Measurements from ENCODE around the gene NCF4. TPM values are rescaled to one million over a fixed set of nuclear protein-coding genes. Genes with fewer than 3 reads are reported as not detected.

NCF4 gene
- total RNA-seq, 2 experiments from 2014 or later = 0.37 to 0.50 TPM

GRCh38 chr22:36872084-36872483 lies 11.3 kb downstream of the NCF4 start:
- no peaks in the 10 kb centered on the region for H3K27me3 Mint-ChIP-seq (ENCODE audit: low read depth)
- H3K27ac Mint-ChIP-seq = no peak overlapping the region
- intact Hi-C loops (cut with micrococcal nuclease) = loop anchor here (5.0 kb wide), 1 partner anchor 105 kb away; no protein-coding TSS in a partner anchor
- DNase-seq = no peak
- no peaks in the 10 kb centered on the region for H3K9me3 Mint-ChIP-seq
- peaks cover 11% of the 10 kb centered on the region for H3K4me1 Mint-ChIP-seq (ENCODE audit: low read depth)
- H3K4me3 Mint-ChIP-seq = no peak overlapping the region
- no peaks in the 10 kb centered on the region for H3K36me3 Mint-ChIP-seq (ENCODE audit: low read depth)
- CTCF ChIA-PET = interaction anchor here (2.2 kb wide), 1 partner anchor 15 kb away, joined by 12 read pairs; no protein-coding TSS in a partner anchor

GRCh38 chr22:36872866-36873498 lies 12.2 kb downstream of the NCF4 start:
- H3K27ac Mint-ChIP-seq = no peak overlapping the region
- no peaks in the 10 kb centered on the region for H3K36me3 Mint-ChIP-seq (ENCODE audit: low read depth)
- CTCF ChIA-PET = interaction anchor here (1.4 kb wide), 1 partner anchor 17 kb away, joined by 4 read pairs; no protein-coding TSS in a partner anchor
- intact Hi-C loops (cut with micrococcal nuclease) = loop anchor here (5.0 kb wide), 1 partner anchor 104 kb away; no protein-coding TSS in a partner anchor
- no peak for DNase-seq
- H3K4me1 Mint-ChIP-seq (ENCODE audit: low read depth) = peaks cover 11% of the 10 kb centered on the region
- no peaks in the 10 kb centered on the region for H3K27me3 Mint-ChIP-seq (ENCODE audit: low read depth)
- no peaks in the 10 kb centered on the region for H3K9me3 Mint-ChIP-seq
- no peak overlapping the region for H3K4me3 Mint-ChIP-seq

GRCh38 chr22:36873614-36874308 lies 13.0 kb downstream of the NCF4 start:
- peak; percentile 38 for DNase-seq
- CTCF ChIA-PET = interaction anchor here (1.4 kb wide), 1 partner anchor 18 kb away, joined by 4 read pairs; no protein-coding TSS in a partner anchor
- H3K27ac Mint-ChIP-seq = no peak overlapping the region
- H3K4me1 Mint-ChIP-seq (ENCODE audit: low read depth) = peaks cover 11% of the 10 kb centered on the region
- no peak overlapping the region for H3K4me3 Mint-ChIP-seq
- intact Hi-C loops (cut with micrococcal nuclease) = loop anchor here (5.0 kb wide), 1 partner anchor 104 kb away; no protein-coding TSS in a partner anchor
- no peaks in the 10 kb centered on the region for H3K9me3 Mint-ChIP-seq
- H3K36me3 Mint-ChIP-seq (ENCODE audit: low read depth) = no peaks in the 10 kb centered on the region
- H3K27me3 Mint-ChIP-seq (ENCODE audit: low read depth) = no peaks in the 10 kb centered on the region

- peaks cover 11% of the 10 kb centered on the region for H3K4me1 Mint-ChIP-seq (ENCODE audit: low read depth)
- no peaks in the 10 kb centered on the region for H3K9me3 Mint-ChIP-seq
- no peak for DNase-seq
- no peaks in the 10 kb centered on the region for H3K27me3 Mint-ChIP-seq (ENCODE audit: low read depth)
- no peak overlapping the region for H3K27ac Mint-ChIP-seq
- no peak overlapping the region for H3K4me3 Mint-ChIP-seq
- intact Hi-C loops (cut with micrococcal nuclease) = loop anchor here (5.0 kb wide), 1 partner anchor 103 kb away; no protein-coding TSS in a partner anchor
- CTCF ChIA-PET = interaction anchor here (0.5 to 1.4 kb wide), 2 partner anchors 18 to 1588 kb away, joined by 4 read pairs; no protein-coding TSS in a partner anchor
- H3K36me3 Mint-ChIP-seq (ENCODE audit: low read depth) = no peaks in the 10 kb centered on the region
Observed at GRCh38 chr22:36874309-36874696, 13.5 kb downstream of the NCF4 start.

- H3K36me3 Mint-ChIP-seq (ENCODE audit: low read depth) = peaks cover under 1% of the 10 kb centered on the region
- H3K27me3 Mint-ChIP-seq (ENCODE audit: low read depth) = no peaks in the 10 kb centered on the region
- H3K4me3 Mint-ChIP-seq = no peak overlapping the region
- no peak overlapping the region for H3K27ac Mint-ChIP-seq
- CTCF ChIA-PET = interaction anchor here (0.5 kb wide), 1 partner anchor 1588 kb away, joined by 4 read pairs; no protein-coding TSS in a partner anchor
- no peak for DNase-seq
- H3K9me3 Mint-ChIP-seq = no peaks in the 10 kb centered on the region
- H3K4me1 Mint-ChIP-seq (ENCODE audit: low read depth) = peaks cover 11% of the 10 kb centered on the region
- intact Hi-C loops (cut with micrococcal nuclease) = loop anchor here (5.0 kb wide), 1 partner anchor 103 kb away; no protein-coding TSS in a partner anchor
Observed at GRCh38 chr22:36874736-36875135, 13.9 kb downstream of the NCF4 start.

- no peak overlapping the region for H3K27ac Mint-ChIP-seq
- no peak for DNase-seq
- intact Hi-C loops (cut with micrococcal nuclease) = no loop called here
- peaks cover 1% of the 10 kb centered on the region for H3K36me3 Mint-ChIP-seq (ENCODE audit: low read depth)
- peaks cover 5% of the 10 kb centered on the region for H3K9me3 Mint-ChIP-seq
- no peak overlapping the region for H3K4me3 Mint-ChIP-seq
- CTCF ChIA-PET = no interaction called here
- H3K27me3 Mint-ChIP-seq (ENCODE audit: low read depth) = no peaks in the 10 kb centered on the region
- peaks cover 11% of the 10 kb centered on the region for H3K4me1 Mint-ChIP-seq (ENCODE audit: low read depth)
Observed at GRCh38 chr22:36875741-36876140, 14.9 kb downstream of the NCF4 start.

- peaks cover 9% of the 10 kb centered on the region for H3K36me3 Mint-ChIP-seq (ENCODE audit: low read depth)
- peaks cover 16% of the 10 kb centered on the region for H3K4me1 Mint-ChIP-seq (ENCODE audit: low read depth)
- DNase-seq = no peak
- intact Hi-C loops (cut with micrococcal nuclease) = no loop called here
- no peak overlapping the region for H3K27ac Mint-ChIP-seq
- CTCF ChIA-PET = interaction anchor here (1.0 kb wide), 1 partner anchor 98 kb away, joined by 3 read pairs; no protein-coding TSS in a partner anchor
- no peaks in the 10 kb centered on the region for H3K27me3 Mint-ChIP-seq (ENCODE audit: low read depth)
- peaks cover 24% of the 10 kb centered on the region for H3K9me3 Mint-ChIP-seq
- H3K4me3 Mint-ChIP-seq = no peak overlapping the region
Observed at GRCh38 chr22:36879775-36880174, 19.0 kb downstream of the NCF4 start.

GRCh38 chr22:36881504-36882245 lies 20.9 kb downstream of the NCF4 start:
- H3K27me3 Mint-ChIP-seq (ENCODE audit: low read depth) = peaks cover 3% of the 10 kb centered on the region
- peaks cover 9% of the 10 kb centered on the region for H3K36me3 Mint-ChIP-seq (ENCODE audit: low read depth)
- peaks cover 24% of the 10 kb centered on the region for H3K4me1 Mint-ChIP-seq (ENCODE audit: low read depth)
- peaks cover 24% of the 10 kb centered on the region for H3K9me3 Mint-ChIP-seq
- intact Hi-C loops (cut with micrococcal nuclease) = no loop called here
- no peak for DNase-seq
- H3K27ac Mint-ChIP-seq = peak overlapping the region; percentile 89
- no peak overlapping the region for H3K4me3 Mint-ChIP-seq
- CTCF ChIA-PET = interaction anchor here (1.0 kb wide), 1 partner anchor 25 kb away, joined by 4 read pairs; no protein-coding TSS in a partner anchor

GRCh38 chr22:36884349-36885158 lies 23.7 kb downstream of the NCF4 start:
- no peak for DNase-seq
- Mint-ChIP-seq H3K4me1 (ENCODE audit: low read depth) (peaks cover 24% of the 10 kb centered on the region), H3K27me3 (ENCODE audit: low read depth) (peaks cover 3% of the 10 kb centered on the region), H3K36me3 (ENCODE audit: low read depth) (peaks cover 9% of the 10 kb centered on the region), H3K4me3 (no peak overlapping the region), H3K27ac (no peak overlapping the region), H3K9me3 (peaks cover 24% of the 10 kb centered on the region)
- CTCF ChIA-PET = interaction anchor here (1.0 to 1.8 kb wide), 3 partner anchors 28 to 127 kb away, joined by 3 to 9 read pairs (median 4); no protein-coding TSS in a partner anchor
- intact Hi-C loops (cut with micrococcal nuclease) = no loop called here

- CTCF ChIA-PET = interaction anchor here (1.0 to 1.1 kb wide), 2 partner anchors 29 to 50 kb away, joined by 3 read pairs; no protein-coding TSS in a partner anchor
- Mint-ChIP-seq H3K9me3 (peaks cover 22% of the 10 kb centered on the region), H3K36me3 (ENCODE audit: low read depth) (peaks cover 7% of the 10 kb centered on the region), H3K4me3 (no peak overlapping the region), H3K27me3 (ENCODE audit: low read depth) (peaks cover 3% of the 10 kb centered on the region), H3K4me1 (ENCODE audit: low read depth) (peaks cover 24% of the 10 kb centered on the region), H3K27ac (no peak overlapping the region)
- DNase-seq = no peak
- intact Hi-C loops (cut with micrococcal nuclease) = no loop called here
Observed at GRCh38 chr22:36885474-36885873, 24.7 kb downstream of the NCF4 start.

GRCh38 chr22:36886016-36886415 lies 25.2 kb downstream of the NCF4 start:
- no peak overlapping the region for H3K4me3 Mint-ChIP-seq
- H3K27ac Mint-ChIP-seq = no peak overlapping the region
- no peak for DNase-seq
- CTCF ChIA-PET = interaction anchor here (1.0 to 1.1 kb wide), 2 partner anchors 30 to 51 kb away, joined by 3 read pairs; no protein-coding TSS in a partner anchor
- peaks cover 3% of the 10 kb centered on the region for H3K27me3 Mint-ChIP-seq (ENCODE audit: low read depth)
- H3K4me1 Mint-ChIP-seq (ENCODE audit: low read depth) = peaks cover 24% of the 10 kb centered on the region
- peaks cover 18% of the 10 kb centered on the region for H3K9me3 Mint-ChIP-seq
- intact Hi-C loops (cut with micrococcal nuclease) = no loop called here
- peaks cover 7% of the 10 kb centered on the region for H3K36me3 Mint-ChIP-seq (ENCODE audit: low read depth)
